Gastrocnemius medialis (tissue), 4 donors: ENCODE data around the gene ALDOA. TPM values are rescaled to one million over a fixed set of nuclear protein-coding genes. Genes with fewer than 3 reads are reported as not detected.

Experiments used
- ATAC-seq, 2 donors: fragments of 150-250 bp; one replicate each; pipeline ENCODE4 v1.9.1; 2016
- DNase-seq, 2 donors: peaks; one replicate each; pipeline ENCODE4 v3.0.0-alpha.2; 2019
- H3K27ac ChIP-seq, 4 donors: fragments of 200-600 bp; sonication (generic); 1 replicate in 1 of 4; 2 replicates in 3 of 4; pipeline ENCODE4 v1.5.1; 2016 to 2018; ENCODE audit warnings: mild to moderate bottlenecking in 2 of 4, moderate library complexity in 1 of 4
- H3K27me3 ChIP-seq, 3 donors: fragments of 200-600 bp; sonication (generic) in 2 of 3; 1 replicate in 1 of 3; 2 replicates in 2 of 3; pipeline versions ENCODE4 v1.5.1 to v1.6.0; 2016 to 2019; ENCODE audit warnings: mild to moderate bottlenecking in 1 of 3, moderate library complexity in 1 of 3
- H3K36me3 ChIP-seq, 2 donors: fragments of 200-600 bp; sonication (generic) in 1 of 2; one replicate each; pipeline ENCODE4 v1.5.1; 2017 to 2018
- H3K4me1 ChIP-seq, 2 donors: fragments of 200-600 bp; sonication (generic) in 1 of 2; one replicate each; pipeline ENCODE4 v1.5.1; 2016 to 2017; ENCODE audit warnings: mild to moderate bottlenecking in 2 of 2
- H3K4me3 ChIP-seq, 4 donors: fragments of 200-600 bp; sonication (generic) in 3 of 4; 1 replicate in 1 of 4; 2 replicates in 3 of 4; pipeline ENCODE4 v1.5.1; 2016 to 2019; ENCODE audit warnings: mild to moderate bottlenecking in 2 of 4
- H3K9me3 ChIP-seq, 3 donors: fragments of 200-600 bp; sonication (generic) in 2 of 3; 1 replicate in 1 of 3; 2 replicates in 2 of 3; pipeline ENCODE4 v1.5.1; 2016 to 2019
- POLR2A ChIP-seq, 2 donors: fragments of 450-650 bp; IDR thresholded peaks; one replicate each; pipeline ENCODE4 v1.6.1; 2017; ENCODE audit warnings: antibody characterized with exemption in 2 of 2, mild to moderate bottlenecking in 2 of 2, moderate library complexity in 2 of 2
- in situ Hi-C, 4 donors: fragments of 200-750 bp; cut with MboI; loops; one replicate each; pipeline versions ENCODE4 v1.15.0 to v1.8.0; 2017; ENCODE audit warnings: low sequenced_read_pairs in 4 of 4
- intact Hi-C: fragments of 100-400 bp; cut with DNase I; formaldehyde crosslinking; loops from one replicate; pipeline ENCODE4 v1.15.1; 2023; ENCODE audit warnings: low total_unique reads
- total RNA-seq, 4 donors: library from RNA; depleted of rRNA; stranded (reverse); fragments of >200 nt; gene quantifications; one replicate each; pipeline versions ENCODE4 v1.1.0 to v1.2.3, GENCODE V29; 2016
- TF ChIP-seq, protein P1 (sequence below), 5 experiments: fragments of 450-650 bp in 3 of 5; fragments of 200-600 bp in 2 of 5; sonication (generic) in 2 of 5; IDR thresholded peaks in 4 of 5; conservative IDR thresholded peaks in 1 of 5; 1 replicate in 4 of 5; 2 replicates in 1 of 5; pipeline ENCODE4 v1.5.1; 2016 to 2019; ENCODE audit warnings: antibody characterized with exemption in 5 of 5, mild to moderate bottlenecking in 3 of 5, moderate library complexity in 3 of 5

Gene ALDOA
- total RNA-seq, 4 donors from 2014 or later: 6,096 to 10,805 (median 7,093) TPM

DNA sequence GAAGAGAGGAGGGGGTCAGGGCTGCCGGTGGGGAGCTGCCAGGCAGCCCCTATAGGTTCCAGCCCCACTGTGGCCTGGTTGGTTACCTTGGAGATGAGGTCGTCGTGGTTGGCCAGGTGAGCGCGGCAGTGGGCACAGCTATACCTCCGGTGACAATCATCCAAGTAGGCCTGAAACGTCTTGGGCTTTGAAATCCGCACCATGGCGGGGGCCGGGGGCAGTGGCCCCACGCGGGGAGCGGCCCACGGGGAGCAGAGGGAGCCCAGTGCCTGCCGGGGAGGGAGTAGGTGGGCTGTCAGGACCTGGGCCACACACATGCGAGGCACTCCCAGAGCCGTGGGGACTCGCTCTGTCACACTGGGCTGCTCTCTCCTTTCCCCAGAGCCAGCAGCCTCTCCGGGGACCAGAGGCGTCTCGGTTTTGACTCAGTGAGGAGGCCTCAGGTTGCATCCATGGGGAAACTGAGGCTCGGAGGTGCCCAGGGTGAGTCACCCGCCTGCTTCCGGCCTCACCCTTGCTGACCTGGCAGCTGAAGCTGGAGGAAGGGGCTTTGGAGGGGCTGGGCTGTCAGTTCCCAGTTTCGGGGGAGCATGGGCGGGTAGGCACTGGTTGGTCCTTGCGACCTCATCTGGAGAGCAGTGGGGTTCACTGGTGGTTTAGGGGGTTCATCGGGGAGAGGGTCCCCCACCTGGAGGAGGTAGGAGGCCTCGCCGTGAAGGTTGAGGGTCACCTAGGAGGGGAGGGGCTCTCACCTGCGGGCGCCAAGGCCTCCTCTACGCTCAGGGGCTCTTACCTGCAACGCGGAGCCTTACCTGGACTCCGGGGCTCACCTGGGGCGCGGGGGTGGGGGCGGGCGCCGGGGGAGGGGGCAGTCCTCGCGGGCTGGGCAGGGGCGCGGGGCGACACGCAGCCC lies 29.9 kb downstream of the ALDOA start:
- H3K9me3 ChIP-seq: no peaks in the 10 kb centered on the region
- H3K36me3 ChIP-seq: peaks cover 0 to 22% of the 10 kb centered on the region in 2 donors
- no peak for TF ChIP-seq POLR2A (IDR thresholded peaks at IDR 0.05)
- DNase-seq (no peak), ATAC-seq (peak; percentile 1 to 7)
- H3K4me3 ChIP-seq: peak overlapping the region; percentile 68 to 87 (median 82)
- H3K27me3 ChIP-seq: no peaks in the 10 kb centered on the region
- in situ Hi-C loops: loop anchor here in 1 of 4 donors (25.0 kb wide), 1 partner anchor 267 kb away; the partner anchor contains the start of genes CD2BP2, MYL11 and TBC1D10B
- intact Hi-C loops: loop anchor here (1.0 to 10.0 kb wide), 3 partner anchors 27 to 279 kb away; partner anchors contain the start of genes ALDOA, MAPK3, MYL11 and TBC1D10B
- H3K27ac ChIP-seq: peak overlapping the region; percentile 89 to 99 (median 96)
- H3K4me1 ChIP-seq: peaks cover 39 to 40% of the 10 kb centered on the region in 2 donors

DNA sequence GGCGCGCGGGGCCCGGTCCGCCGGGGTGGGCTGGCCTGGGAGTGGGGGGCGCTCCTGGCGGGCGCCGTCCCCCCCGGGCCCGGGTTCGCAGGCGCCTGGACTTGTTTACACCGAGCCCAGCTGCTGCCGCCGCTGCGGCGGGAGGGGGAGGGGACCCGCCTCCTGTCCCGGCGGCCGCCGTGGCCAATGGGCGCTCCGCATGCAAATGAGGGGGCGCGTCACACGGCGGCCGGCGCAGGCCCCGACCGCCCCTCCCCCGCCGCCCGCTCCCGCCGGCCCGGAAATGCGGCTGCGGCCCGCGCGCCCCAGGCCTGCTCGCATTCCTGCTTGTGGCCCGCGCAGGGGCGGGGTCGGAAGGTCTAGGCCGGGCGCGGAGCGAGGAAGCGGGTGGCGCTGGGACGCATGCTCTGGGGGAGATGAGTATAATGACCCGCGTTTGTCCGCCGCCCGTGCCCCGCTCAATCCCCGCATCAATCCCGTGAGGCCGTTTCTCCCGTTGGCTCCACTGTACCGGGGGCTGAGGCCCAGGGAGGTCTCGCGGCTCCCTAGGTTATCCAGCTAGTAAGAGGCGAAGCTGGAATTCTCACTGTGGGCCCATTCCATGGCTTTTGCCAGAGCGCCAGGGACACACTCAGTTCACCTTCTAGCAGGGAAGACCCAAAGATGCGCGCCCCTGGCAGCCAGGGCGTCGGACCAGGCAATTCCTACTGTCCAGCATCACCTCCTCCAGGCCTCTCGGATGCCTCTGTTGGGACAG lies 30.7 kb downstream of the ALDOA start, which contains the start of gene YPEL3:
Gene YPEL3 (minus strand): TSS at position 109 of the 757 bp plus-strand sequence. CDS start 731 bp downstream, outside the sequence.
- intact Hi-C loops (loop anchor here (1.0 to 10.0 kb wide), 3 partner anchors 27 to 279 kb away; partner anchors contain the start of genes ALDOA, MAPK3, MYL11 and TBC1D10B), in situ Hi-C loops (loop anchor here in 1 of 4 donors (25.0 kb wide), 1 partner anchor 266 kb away; the partner anchor contains the start of genes CD2BP2, MYL11 and TBC1D10B)
- Histone ChIP-seq H3K27ac (peak within 1 kb of the TSS; percentile 89 to 99 (median 96)), H3K4me1 (peaks cover 31 to 37% of the 10 kb centered on the region in 2 donors), H3K27me3 (no peaks in the 10 kb centered on the region), H3K4me3 (peak within 1 kb of the TSS; percentile 74 to 87 (median 82)), H3K9me3 (no peaks in the 10 kb centered on the region), H3K36me3 (peaks cover 0 to 22% of the 10 kb centered on the region in 2 donors)
- TF ChIP-seq, protein P1, sequence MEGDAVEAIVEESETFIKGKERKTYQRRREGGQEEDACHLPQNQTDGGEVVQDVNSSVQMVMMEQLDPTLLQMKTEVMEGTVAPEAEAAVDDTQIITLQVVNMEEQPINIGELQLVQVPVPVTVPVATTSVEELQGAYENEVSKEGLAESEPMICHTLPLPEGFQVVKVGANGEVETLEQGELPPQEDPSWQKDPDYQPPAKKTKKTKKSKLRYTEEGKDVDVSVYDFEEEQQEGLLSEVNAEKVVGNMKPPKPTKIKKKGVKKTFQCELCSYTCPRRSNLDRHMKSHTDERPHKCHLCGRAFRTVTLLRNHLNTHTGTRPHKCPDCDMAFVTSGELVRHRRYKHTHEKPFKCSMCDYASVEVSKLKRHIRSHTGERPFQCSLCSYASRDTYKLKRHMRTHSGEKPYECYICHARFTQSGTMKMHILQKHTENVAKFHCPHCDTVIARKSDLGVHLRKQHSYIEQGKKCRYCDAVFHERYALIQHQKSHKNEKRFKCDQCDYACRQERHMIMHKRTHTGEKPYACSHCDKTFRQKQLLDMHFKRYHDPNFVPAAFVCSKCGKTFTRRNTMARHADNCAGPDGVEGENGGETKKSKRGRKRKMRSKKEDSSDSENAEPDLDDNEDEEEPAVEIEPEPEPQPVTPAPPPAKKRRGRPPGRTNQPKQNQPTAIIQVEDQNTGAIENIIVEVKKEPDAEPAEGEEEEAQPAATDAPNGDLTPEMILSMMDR (IDR thresholded peaks at IDR 0.05 in 4 of 5, conservative IDR thresholded peaks at IDR 0.05 in 1 of 5): no peak
- TF ChIP-seq POLR2A (IDR thresholded peaks at IDR 0.05): peak; percentile 74 to 92
- DNase-seq (peak; percentile 91 to 94), ATAC-seq (peak; percentile 72 to 74)

DNA sequence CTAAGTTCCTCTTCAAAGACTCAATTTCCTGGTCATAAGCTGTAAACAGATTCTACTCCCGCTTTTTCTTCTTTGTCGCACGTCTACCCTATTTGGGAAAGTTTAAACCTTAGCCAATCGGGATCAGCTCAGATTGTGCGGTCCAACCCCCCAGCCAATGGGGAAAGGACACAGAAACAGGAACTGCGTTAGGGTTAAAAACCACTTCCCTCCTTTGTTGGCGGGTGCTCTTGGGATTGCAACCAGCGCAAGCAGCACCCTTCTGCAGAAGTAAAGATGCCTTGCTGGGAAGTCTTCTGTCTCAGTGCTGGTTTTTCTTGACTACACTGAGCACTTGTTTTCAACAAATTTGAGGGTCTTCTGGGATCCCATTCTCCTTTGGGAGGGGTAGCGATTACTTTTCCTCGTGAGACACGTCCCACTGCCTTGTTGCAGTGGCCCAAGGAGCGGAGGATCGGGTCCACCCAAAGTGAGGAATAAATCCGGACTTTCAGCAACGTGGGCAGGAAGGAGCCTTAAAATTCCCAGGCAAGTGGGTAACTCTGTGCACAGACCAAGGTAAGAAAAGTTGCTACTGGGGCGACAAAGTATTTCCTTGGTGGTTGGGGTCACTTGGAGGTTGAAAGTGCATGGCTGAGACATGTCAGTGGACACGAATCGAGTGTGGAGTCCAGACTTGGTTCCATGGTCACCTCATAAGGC lies 31.5 kb downstream of the ALDOA start:
- DNase-seq: no peak
- no peak for ATAC-seq
- Histone ChIP-seq H3K4me1 (peaks cover 28 to 33% of the 10 kb centered on the region in 2 donors), H3K9me3 (no peaks in the 10 kb centered on the region), H3K27ac (peak overlapping the region; percentile 89 to 99 (median 96)), H3K4me3 (peak overlapping the region; percentile 54 to 85 (median 76)), H3K36me3 (peaks cover 0 to 22% of the 10 kb centered on the region in 2 donors), H3K27me3 (no peaks in the 10 kb centered on the region)
- in situ Hi-C loops (loop anchor here in 1 of 4 donors (25.0 kb wide), 1 partner anchor 265 kb away; the partner anchor contains the start of genes CD2BP2, MYL11 and TBC1D10B), intact Hi-C loops (loop anchor here (1.0 to 10.0 kb wide), 3 partner anchors 26 to 278 kb away; partner anchors contain the start of genes ALDOA, MAPK3, MYL11 and TBC1D10B)
- no peak for TF ChIP-seq POLR2A (IDR thresholded peaks at IDR 0.05)
- TF ChIP-seq, protein P1 (IDR thresholded peaks at IDR 0.05 in 4 of 5, conservative IDR thresholded peaks at IDR 0.05 in 1 of 5): no peak

DNA sequence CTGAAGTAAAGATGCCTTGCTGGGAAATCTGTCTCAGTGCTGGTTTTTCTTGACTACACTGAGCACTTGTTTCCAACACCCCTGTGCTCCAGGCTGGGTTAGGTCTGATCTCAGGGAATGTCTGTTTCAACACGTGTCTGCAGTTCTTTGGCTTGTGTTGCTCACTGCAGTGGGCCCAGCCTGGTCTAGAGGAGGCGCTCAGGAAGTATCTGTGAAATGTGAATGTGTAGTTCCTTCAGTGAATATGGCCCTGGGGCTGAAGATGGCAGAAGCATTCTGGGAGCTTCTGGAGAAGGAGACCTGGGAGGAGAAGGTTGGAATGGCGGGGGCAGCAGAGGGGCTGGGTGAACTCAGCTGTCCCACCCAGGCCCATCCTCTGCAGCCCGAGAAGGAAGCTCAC lies 38.5 kb downstream of the ALDOA start:
- H3K36me3 ChIP-seq: peaks cover 0 to 21% of the 10 kb centered on the region in 2 donors
- intact Hi-C loops (no loop called here), in situ Hi-C loops (loop anchor here in 2 of 4 donors (10.0 to 25.0 kb wide), 2 partner anchors 81 to 308 kb away; partner anchors contain the start of genes CORO1A (in 1 of the 2) and ZNF771 (in 1 of the 2))
- H3K27me3 ChIP-seq: no peaks in the 10 kb centered on the region
- no peak overlapping the region for H3K4me3 ChIP-seq
- no peak for TF ChIP-seq POLR2A (IDR thresholded peaks at IDR 0.05)
- TF ChIP-seq, protein P1 (IDR thresholded peaks at IDR 0.05 in 4 of 5, conservative IDR thresholded peaks at IDR 0.05 in 1 of 5): no peak
- ATAC-seq: no peak
- no peaks in the 10 kb centered on the region for H3K4me1 ChIP-seq
- no peak overlapping the region for H3K27ac ChIP-seq
- no peak for DNase-seq
- H3K9me3 ChIP-seq: no peaks in the 10 kb centered on the region
